SU-DHL-6 (cell line): ENCODE results near the gene MDM4.

Experiments
- H2AFZ ChIP-seq: fragments of 200-600 bp; sonication (generic); 2 replicates; pipeline ENCODE4 v1.6.1; 2014; ENCODE audit warnings: low read depth, mild to moderate bottlenecking, moderate library complexity, mixed read lengths, antibody characterized with exemption, low read length; ENCODE audit not compliant: severe bottlenecking
- H3F3A ChIP-seq: fragments of 200-600 bp; shearing (Covaris generic); 2 replicates; pipeline ENCODE4 v1.6.0; 2016; ENCODE audit warnings: antibody characterized with exemption, mild to moderate bottlenecking; ENCODE audit not compliant: insufficient read depth
- H3K27ac ChIP-seq: fragments of 200-600 bp; sonication (generic); 2 replicates; pipeline ENCODE4 v1.5.1; 2016; ENCODE audit warnings: low read depth, mild to moderate bottlenecking, low read length, moderate library complexity, mixed read lengths
- H3K27me3 ChIP-seq: fragments of 200-600 bp; sonication (generic), shearing (Covaris generic); 2 replicates; pipeline ENCODE4 v1.6.0; 2014; ENCODE audit warnings: mild to moderate bottlenecking, low read length
- H3K36me3 ChIP-seq: fragments of 200-600 bp; sonication (generic); 2 replicates; pipeline ENCODE4 v1.6.1; 2014; ENCODE audit warnings: mild to moderate bottlenecking, low read length, mixed read lengths
- H3K4me2 ChIP-seq: fragments of 300-600, 200-600 bp; shearing (Covaris generic), sonication (generic); 2 replicates; pipeline ENCODE4 v1.6.0; 2014; ENCODE audit warnings: low read length, low read depth, mild to moderate bottlenecking; ENCODE audit not compliant: poor library complexity, severe bottlenecking
- H3K4me3 ChIP-seq: fragments of 200-600 bp; sonication (generic); 2 replicates; pipeline ENCODE4 v1.5.1; 2014; ENCODE audit warnings: antibody characterized with exemption, low read length, mild to moderate bottlenecking, mixed read lengths; ENCODE audit not compliant: insufficient read depth, poor library complexity, severe bottlenecking
- H3K79me2 ChIP-seq: fragments of 200-600 bp; sonication (generic); 2 replicates; pipeline ENCODE4 v1.6.1; 2014; ENCODE audit warnings: mild to moderate bottlenecking, low read length, moderate library complexity; ENCODE audit not compliant: insufficient read depth
- H3K9ac ChIP-seq: fragments of 200-600 bp; sonication (generic); 2 replicates; pipeline ENCODE4 v1.7.0; 2014; ENCODE audit warnings: mild to moderate bottlenecking, low read length
- H3K9me2 ChIP-seq: fragments of 200-600 bp; sonication (generic); replicated peaks from 2 replicates; pipeline ENCODE4 v1.6.1; 2014; ENCODE audit warnings: low read length; ENCODE audit not compliant: insufficient read depth
- H3K9me3 ChIP-seq: fragments of 200-600 bp; sonication (generic); 2 replicates; pipeline ENCODE4 v1.6.1; 2014; ENCODE audit warnings: low read length, mixed read lengths; ENCODE audit not compliant: insufficient read depth
- H4K20me1 ChIP-seq: fragments of 200-600 bp; sonication (generic); 2 replicates; pipeline ENCODE4 v1.6.1; 2014; ENCODE audit warnings: low read depth, mild to moderate bottlenecking, antibody characterized with exemption, low read length, moderate library complexity, mixed read lengths
- CTCF ChIP-seq: fragments of 200-600 bp; sonication (generic); IDR thresholded peaks from one replicate; pipeline ENCODE4 v1.5.1; 2017; ENCODE audit warnings: antibody characterized with exemption, mild to moderate bottlenecking, low read length, moderate library complexity; ENCODE audit not compliant: insufficient read depth, poor library complexity, severe bottlenecking
- EZH2phosphoT487 ChIP-seq: fragments of 200-600 bp; sonication (generic), shearing (Covaris generic); conservative IDR thresholded peaks from 2 replicates; pipeline ENCODE4 v1.6.1; 2018; ENCODE audit warnings: mild to moderate bottlenecking, antibody characterized with exemption, low read length, moderate library complexity, mixed read lengths

MDM4 gene

GRCh38 chr1:204579681-204580080, 63.5 kb downstream of the MDM4 start:
- no peaks in the 10 kb centered on the region for H3F3A ChIP-seq
- no peak overlapping the region for H2AFZ ChIP-seq
- H3K9ac ChIP-seq, result no peak overlapping the region
- H3K79me2 ChIP-seq, result no peaks in the 10 kb centered on the region
- H3K27ac ChIP-seq, result no peak overlapping the region
- no peaks in the 10 kb centered on the region for H4K20me1 ChIP-seq
- TF ChIP-seq CTCF (no peak), EZH2phosphoT487 (no peak)
- H3K9me3 ChIP-seq, result no peaks in the 10 kb centered on the region
- no peak overlapping the region for H3K4me2 ChIP-seq
- no peak overlapping the region for H3K4me3 ChIP-seq
- H3K27me3 ChIP-seq, result no peaks in the 10 kb centered on the region
- H3K9me2 ChIP-seq, result no peaks in the 10 kb centered on the region
- H3K36me3 ChIP-seq, result no peaks in the 10 kb centered on the region

- Histone ChIP-seq H2AFZ (no peak overlapping the region), H4K20me1 (no peaks in the 10 kb centered on the region), H3K9ac (no peak overlapping the region), H3K27me3 (no peaks in the 10 kb centered on the region), H3F3A (no peaks in the 10 kb centered on the region), H3K79me2 (no peaks in the 10 kb centered on the region), H3K27ac (no peak overlapping the region), H3K4me2 (no peak overlapping the region), H3K9me3 (no peaks in the 10 kb centered on the region), H3K4me3 (no peak overlapping the region), H3K9me2 (no peaks in the 10 kb centered on the region), H3K36me3 (no peaks in the 10 kb centered on the region)
- TF ChIP-seq EZH2phosphoT487 (no peak), CTCF (no peak)
Measured at GRCh38 chr1:204580862-204581261, 64.7 kb downstream of the MDM4 start.

- H3K9me2 ChIP-seq, result no peaks in the 10 kb centered on the region
- no peak overlapping the region for H3K27ac ChIP-seq
- H3K9ac ChIP-seq, result no peak overlapping the region
- H2AFZ ChIP-seq, result no peak overlapping the region
- H3K9me3 ChIP-seq, result no peaks in the 10 kb centered on the region
- H3K27me3 ChIP-seq, result no peaks in the 10 kb centered on the region
- no peak overlapping the region for H3K4me3 ChIP-seq
- H3F3A ChIP-seq, result no peaks in the 10 kb centered on the region
- TF ChIP-seq CTCF, result no peak
- no peak for TF ChIP-seq EZH2phosphoT487
- H4K20me1 ChIP-seq, result no peaks in the 10 kb centered on the region
- H3K36me3 ChIP-seq, result no peaks in the 10 kb centered on the region
- H3K79me2 ChIP-seq, result no peaks in the 10 kb centered on the region
- H3K4me2 ChIP-seq, result no peak overlapping the region
Measured at GRCh38 chr1:204581759-204582158, 65.6 kb downstream of the MDM4 start.
